Caco-2 (cell line): ENCODE data around the gene KCNAB1. TPM values are rescaled to one million over a fixed set of nuclear protein-coding genes. Genes with fewer than 3 reads are reported as not detected.

ENCODE experiments used
- BruUV-seq: library from RNA; stranded (reverse); fragments of 400-500 nt; replicated peaks from 2 replicates; lab custom pipeline; 2021; lab: Mats Ljungman, UMichigan
- CTCF ChIA-PET: fragments of 300-600 bp; sonication (Branson Sonifier 250); formaldehyde crosslinking; loops from one replicate; lab custom pipeline; 2022; ENCODE audit warnings: antibody characterized with exemption; lab: Charles Lee
- POLR2A ChIA-PET: fragments of 300-600 bp; sonication (Branson Sonifier 250); formaldehyde crosslinking; loops from one replicate; lab custom pipeline; 2022; ENCODE audit warnings: antibody characterized with exemption; lab: Charles Lee
- DNase-seq, 2 experiments: peaks; one replicate each; pipeline versions ENCODE4 v3.0.0 to v3.0.0-alpha.2; 2020 to 2022
- H3K27me3 ChIP-seq: replicated peaks from 2 replicates; pipeline ENCODE4 v1.6.0; 2011; ENCODE audit warnings: low read length; ENCODE audit not compliant: control insufficient read depth, insufficient read depth
- H3K36me3 ChIP-seq: 2 replicates; pipeline ENCODE4 v1.5.1; 2011; ENCODE audit warnings: low read length; ENCODE audit not compliant: control insufficient read depth, insufficient read depth
- H3K4me1 ChIP-seq: fragments of 250-450 bp; sonication (Bioruptor Pico); 2 replicates; pipeline ENCODE4 v1.5.1; 2020; ENCODE audit warnings: mild to moderate bottlenecking
- H3K4me3 ChIP-seq: 2 replicates; pipeline ENCODE4 v1.5.1; 2011; ENCODE audit warnings: low read depth, mild to moderate bottlenecking, control low read depth, low read length
- H3K9me3 ChIP-seq: fragments of 250-450 bp; sonication (Bioruptor Pico); 2 replicates; pipeline ENCODE4 v1.5.1; 2020; ENCODE audit warnings: mild to moderate bottlenecking, moderate library complexity
- H3K27ac Mint-ChIP-seq: one replicate; pipeline ENCODE4 v1.8.0; 2022; ENCODE audit warnings: mixed read lengths; ENCODE audit not compliant: unreplicated experiment
- H3K27me3 Mint-ChIP-seq: one replicate; pipeline ENCODE4 v1.8.0; 2022; ENCODE audit warnings: mixed read lengths; ENCODE audit not compliant: insufficient read depth, unreplicated experiment
- H3K36me3 Mint-ChIP-seq: one replicate; pipeline ENCODE4 v1.8.0; 2022; ENCODE audit warnings: mild to moderate bottlenecking, mixed read lengths; ENCODE audit not compliant: insufficient read depth, unreplicated experiment
- H3K4me1 Mint-ChIP-seq: one replicate; pipeline ENCODE4 v1.8.0; 2022; ENCODE audit warnings: low read depth, mixed read lengths; ENCODE audit not compliant: unreplicated experiment
- H3K4me3 Mint-ChIP-seq: one replicate; pipeline ENCODE4 v1.8.0; 2022; ENCODE audit warnings: mild to moderate bottlenecking, moderate library complexity, mixed read lengths; ENCODE audit not compliant: unreplicated experiment
- H3K9me3 Mint-ChIP-seq: one replicate; pipeline ENCODE4 v1.8.0; 2022; ENCODE audit warnings: mixed read lengths; ENCODE audit not compliant: unreplicated experiment
- intact Hi-C: fragments of 100-400 bp; cut with micrococcal nuclease; formaldehyde crosslinking; loops from one replicate; pipeline ENCODE4 v1.10.0; 2022; ENCODE audit not compliant: unreplicated experiment
- total RNA-seq: library from RNA; stranded (reverse); gene quantifications from 2 replicates; pipeline ENCODE4 v1.2.3, GENCODE V29; 2022
- TF ChIP-seq, protein P1 (sequence below), 2 experiments: fragments of 200-600 bp in 1 of 2; IDR thresholded peaks; 1 replicate in 1 of 2; 2 replicates in 1 of 2; pipeline versions ENCODE4 v1.5.1 to v1.8.0; 2011 to 2022; ENCODE audit warnings: antibody characterized with exemption in 1 of 2, control low read depth in 1 of 2, inconsistent platforms in 1 of 2, low read depth in 1 of 2, low read length in 1 of 2, mild to moderate bottlenecking in 1 of 2, moderate library complexity in 1 of 2; ENCODE audit not compliant: insufficient read depth in 1 of 2, severe bottlenecking in 1 of 2, unreplicated experiment in 1 of 2

KCNAB1 gene
- total RNA-seq, 1 experiment from 2014 or later, result 0.14 TPM

DNA sequence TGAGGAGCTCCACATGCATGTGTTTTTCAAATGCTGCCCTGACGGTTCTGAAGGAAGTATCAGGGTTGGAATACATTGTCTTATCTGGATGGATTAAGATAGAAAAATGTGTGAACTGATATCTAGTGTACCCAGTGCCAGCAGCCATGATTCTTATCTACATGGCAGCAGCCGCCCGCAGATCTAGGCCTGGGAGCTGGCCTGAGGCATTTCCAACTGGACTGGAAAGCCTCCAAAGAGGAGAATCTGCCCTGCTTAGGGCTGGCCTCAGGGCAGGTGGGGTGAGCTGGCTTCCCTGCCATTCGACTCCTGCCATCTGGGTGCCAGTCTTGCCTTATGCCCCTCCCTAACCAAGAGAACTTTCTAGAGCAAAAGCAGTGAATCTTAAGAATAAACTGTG, 308.7 kb downstream of the KCNAB1 start:
- Histone ChIP-seq H3K4me1 (no peaks in the 10 kb centered on the region), H3K9me3 (no peaks in the 10 kb centered on the region), H3K27me3 (peaks cover 1% of the 10 kb centered on the region; the same call in 1 of the 2 replicates), H3K4me3 (no peak overlapping the region), H3K36me3 (no peaks in the 10 kb centered on the region)
- BruUV-seq, result no TSS peak
- peaks cover 6% of the 10 kb centered on the region for H3K4me1 Mint-ChIP-seq
- POLR2A ChIA-PET, result no interaction called here
- no peaks in the 10 kb centered on the region for H3K9me3 Mint-ChIP-seq
- no peak overlapping the region for H3K4me3 Mint-ChIP-seq
- no peaks in the 10 kb centered on the region for H3K36me3 Mint-ChIP-seq
- peaks cover 2% of the 10 kb centered on the region for H3K27me3 Mint-ChIP-seq
- intact Hi-C loops, result no loop called here
- no peak overlapping the region for H3K27ac Mint-ChIP-seq
- DNase-seq, result no peak
- TF ChIP-seq, protein P1, sequence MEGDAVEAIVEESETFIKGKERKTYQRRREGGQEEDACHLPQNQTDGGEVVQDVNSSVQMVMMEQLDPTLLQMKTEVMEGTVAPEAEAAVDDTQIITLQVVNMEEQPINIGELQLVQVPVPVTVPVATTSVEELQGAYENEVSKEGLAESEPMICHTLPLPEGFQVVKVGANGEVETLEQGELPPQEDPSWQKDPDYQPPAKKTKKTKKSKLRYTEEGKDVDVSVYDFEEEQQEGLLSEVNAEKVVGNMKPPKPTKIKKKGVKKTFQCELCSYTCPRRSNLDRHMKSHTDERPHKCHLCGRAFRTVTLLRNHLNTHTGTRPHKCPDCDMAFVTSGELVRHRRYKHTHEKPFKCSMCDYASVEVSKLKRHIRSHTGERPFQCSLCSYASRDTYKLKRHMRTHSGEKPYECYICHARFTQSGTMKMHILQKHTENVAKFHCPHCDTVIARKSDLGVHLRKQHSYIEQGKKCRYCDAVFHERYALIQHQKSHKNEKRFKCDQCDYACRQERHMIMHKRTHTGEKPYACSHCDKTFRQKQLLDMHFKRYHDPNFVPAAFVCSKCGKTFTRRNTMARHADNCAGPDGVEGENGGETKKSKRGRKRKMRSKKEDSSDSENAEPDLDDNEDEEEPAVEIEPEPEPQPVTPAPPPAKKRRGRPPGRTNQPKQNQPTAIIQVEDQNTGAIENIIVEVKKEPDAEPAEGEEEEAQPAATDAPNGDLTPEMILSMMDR (IDR thresholded peaks at IDR 0.05; ENCODE audit: insufficient read depth in 1 of 2, low read depth in 1 of 2, low read length in 1 of 2, severe bottlenecking in 1 of 2, unreplicated experiment in 1 of 2), result no peak
- CTCF ChIA-PET, result no interaction called here

DNA sequence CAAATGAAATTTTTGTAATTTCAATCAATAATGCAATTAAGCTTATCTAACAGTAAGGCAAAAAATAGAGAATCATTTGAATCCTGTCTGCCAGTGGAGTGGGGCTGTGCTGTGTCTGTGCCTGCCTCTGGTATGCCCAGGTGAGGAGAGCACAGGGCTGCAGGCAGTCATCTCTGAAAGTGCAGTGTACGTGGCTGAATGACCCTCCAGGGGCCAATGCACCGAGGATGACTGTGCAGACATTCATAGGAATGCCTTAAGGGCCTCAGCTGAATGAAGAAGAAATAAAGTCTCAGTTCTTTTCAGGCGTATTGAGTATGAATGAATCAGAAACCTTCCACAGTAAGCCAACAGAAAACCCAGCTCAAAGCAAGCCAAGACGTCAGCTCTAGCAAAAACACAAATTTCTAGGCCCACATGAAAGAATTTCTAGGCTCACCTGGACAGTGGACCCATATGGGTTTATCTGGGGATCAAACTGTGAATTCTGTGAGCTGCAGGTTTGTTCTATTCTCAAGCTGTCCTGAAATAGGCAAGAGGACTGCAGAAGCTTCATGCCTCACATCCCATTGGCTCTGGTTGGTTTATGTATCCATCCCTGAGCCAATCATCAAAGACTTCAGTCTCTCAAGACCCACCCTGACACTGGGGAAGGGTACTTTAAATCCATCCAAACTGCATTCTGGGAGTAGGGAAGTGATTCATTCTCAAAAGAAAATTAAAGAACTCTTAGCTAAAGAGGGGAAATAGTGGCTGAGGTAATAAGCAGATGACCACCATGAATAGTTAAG, 311.2 kb downstream of the KCNAB1 start:
- ChIA-PET CTCF (no interaction called here), POLR2A (no interaction called here)
- no peaks in the 10 kb centered on the region for H3K4me1 ChIP-seq
- no peak overlapping the region for H3K4me3 ChIP-seq
- peaks cover 1% of the 10 kb centered on the region; the same call in 1 of the 2 replicates for H3K27me3 ChIP-seq
- H3K9me3 ChIP-seq, result no peaks in the 10 kb centered on the region
- no TSS peak for BruUV-seq
- no peaks in the 10 kb centered on the region for H3K36me3 ChIP-seq
- Mint-ChIP-seq H3K27me3 (peaks cover 7% of the 10 kb centered on the region), H3K4me3 (no peak overlapping the region), H3K36me3 (no peaks in the 10 kb centered on the region), H3K27ac (no peak overlapping the region), H3K4me1 (peaks cover 6% of the 10 kb centered on the region), H3K9me3 (no peaks in the 10 kb centered on the region)
- intact Hi-C loops, result no loop called here
- DNase-seq, result no peak
- TF ChIP-seq, protein P1 (IDR thresholded peaks at IDR 0.05; ENCODE audit: insufficient read depth in 1 of 2, low read depth in 1 of 2, low read length in 1 of 2, severe bottlenecking in 1 of 2, unreplicated experiment in 1 of 2), result no peak

DNA sequence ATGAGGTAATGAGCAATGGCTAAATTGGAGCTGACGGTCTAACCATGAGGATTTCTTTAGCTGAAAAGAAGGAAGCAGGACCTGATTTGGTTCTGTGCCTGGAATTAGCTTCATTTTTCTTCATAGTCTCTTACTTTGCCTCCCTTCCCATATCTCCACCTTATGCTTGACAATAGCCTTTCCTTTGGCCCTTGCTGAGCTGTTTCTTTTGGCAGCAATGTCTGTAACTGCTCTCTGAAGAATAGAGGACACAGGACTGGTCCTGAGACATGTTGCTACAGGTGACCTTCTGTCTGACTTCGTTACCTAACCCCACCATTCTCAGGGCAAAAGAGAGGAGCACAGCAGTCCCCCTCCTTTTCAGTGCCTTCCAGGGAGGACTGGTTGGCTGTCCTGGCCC, 312.2 kb downstream of the KCNAB1 start:
- H3K4me1 Mint-ChIP-seq, result peaks cover 6% of the 10 kb centered on the region
- no peaks in the 10 kb centered on the region for H3K36me3 Mint-ChIP-seq
- no peaks in the 10 kb centered on the region for H3K9me3 ChIP-seq
- H3K27ac Mint-ChIP-seq, result no peak overlapping the region
- no peaks in the 10 kb centered on the region for H3K36me3 ChIP-seq
- intact Hi-C loops, result no loop called here
- no peaks in the 10 kb centered on the region for H3K4me1 ChIP-seq
- ChIA-PET CTCF (no interaction called here), POLR2A (no interaction called here)
- H3K4me3 Mint-ChIP-seq, result no peak overlapping the region
- peaks cover 7% of the 10 kb centered on the region for H3K27me3 Mint-ChIP-seq
- TF ChIP-seq, protein P1 (IDR thresholded peaks at IDR 0.05; ENCODE audit: insufficient read depth in 1 of 2, low read depth in 1 of 2, low read length in 1 of 2, severe bottlenecking in 1 of 2, unreplicated experiment in 1 of 2), result no peak
- no TSS peak for BruUV-seq
- no peaks in the 10 kb centered on the region for H3K9me3 Mint-ChIP-seq
- peaks cover 1% of the 10 kb centered on the region; the same call in 1 of the 2 replicates for H3K27me3 ChIP-seq
- DNase-seq, result no peak
- no peak overlapping the region for H3K4me3 ChIP-seq
